Measurements from ENCODE around the gene IFNA13.

DNA sequence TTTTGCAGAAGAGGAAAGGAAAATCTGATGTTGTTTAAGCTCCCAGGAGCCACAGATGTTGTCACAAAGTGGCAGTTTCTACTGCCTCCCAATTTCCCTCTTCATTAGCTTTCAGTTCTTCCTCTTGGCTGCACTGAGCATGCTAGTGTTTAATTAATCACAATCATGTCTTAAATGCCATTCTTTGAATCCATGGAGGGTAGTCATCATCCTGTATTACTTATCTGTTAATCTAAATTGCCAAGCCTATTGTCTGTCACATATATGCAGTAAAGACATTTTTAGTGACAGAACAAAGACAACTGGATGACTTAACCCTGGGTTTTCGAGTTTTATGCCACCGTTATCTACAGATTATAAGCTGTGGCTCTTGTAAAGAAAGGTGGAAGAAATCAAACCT is 47.4 kb downstream of the IFNA13 start:
- TF ChIP-seq, protein P1, sequence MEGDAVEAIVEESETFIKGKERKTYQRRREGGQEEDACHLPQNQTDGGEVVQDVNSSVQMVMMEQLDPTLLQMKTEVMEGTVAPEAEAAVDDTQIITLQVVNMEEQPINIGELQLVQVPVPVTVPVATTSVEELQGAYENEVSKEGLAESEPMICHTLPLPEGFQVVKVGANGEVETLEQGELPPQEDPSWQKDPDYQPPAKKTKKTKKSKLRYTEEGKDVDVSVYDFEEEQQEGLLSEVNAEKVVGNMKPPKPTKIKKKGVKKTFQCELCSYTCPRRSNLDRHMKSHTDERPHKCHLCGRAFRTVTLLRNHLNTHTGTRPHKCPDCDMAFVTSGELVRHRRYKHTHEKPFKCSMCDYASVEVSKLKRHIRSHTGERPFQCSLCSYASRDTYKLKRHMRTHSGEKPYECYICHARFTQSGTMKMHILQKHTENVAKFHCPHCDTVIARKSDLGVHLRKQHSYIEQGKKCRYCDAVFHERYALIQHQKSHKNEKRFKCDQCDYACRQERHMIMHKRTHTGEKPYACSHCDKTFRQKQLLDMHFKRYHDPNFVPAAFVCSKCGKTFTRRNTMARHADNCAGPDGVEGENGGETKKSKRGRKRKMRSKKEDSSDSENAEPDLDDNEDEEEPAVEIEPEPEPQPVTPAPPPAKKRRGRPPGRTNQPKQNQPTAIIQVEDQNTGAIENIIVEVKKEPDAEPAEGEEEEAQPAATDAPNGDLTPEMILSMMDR (IDR thresholded peaks at IDR 0.05; ENCODE audit: low read depth, low read length) = no peak
- TF ChIP-seq POLR2A (IDR thresholded peaks at IDR 0.05; ENCODE audit: extremely low read depth, insufficient read length) = no peak

Measured in NB4 (cell line).